Activated CD4-positive, alpha-beta memory T cell treated with anti-CD3 and anti-CD28 coated beads, Interleukin-2, amount 10 ng/mL, durations not matched to agents 7 days and 5 days (primary cell): Measurements from ENCODE around the gene KCNA3. TPM values are rescaled to one million over a fixed set of nuclear protein-coding genes. Genes with fewer than 3 reads are reported as not detected.

Experiments
- CTCF ChIA-PET: fragments of 350-600 bp; sonication (Branson Sonifier 250); formaldehyde crosslinking; loops from one replicate; lab custom pipeline; 2021; ENCODE audit warnings: antibody characterized with exemption, inconsistent platforms; lab: Charles Lee
- POLR2A ChIA-PET: fragments of 350-600 bp; sonication (Branson Sonifier 250); formaldehyde crosslinking; loops from one replicate; lab custom pipeline; 2021; ENCODE audit warnings: antibody characterized with exemption; lab: Charles Lee
- DNase-seq: peaks from one replicate; pipeline ENCODE4 v3.0.0-alpha.2; 2020
- H3K27ac Mint-ChIP-seq: one replicate; pipeline ENCODE4 v1.8.0; 2021; ENCODE audit warnings: mild to moderate bottlenecking, mixed read lengths
- H3K27me3 Mint-ChIP-seq: one replicate; pipeline ENCODE4 v1.8.0; 2021; ENCODE audit warnings: mixed read lengths
- H3K36me3 Mint-ChIP-seq: one replicate; pipeline ENCODE4 v1.8.0; 2021; ENCODE audit warnings: low read depth, mixed read lengths
- H3K4me1 Mint-ChIP-seq: one replicate; pipeline ENCODE4 v1.8.0; 2021; ENCODE audit warnings: mixed read lengths
- H3K4me3 Mint-ChIP-seq: one replicate; pipeline ENCODE4 v1.8.0; 2021; ENCODE audit warnings: mild to moderate bottlenecking, mixed read lengths
- H3K9me3 Mint-ChIP-seq: one replicate; pipeline ENCODE4 v1.8.0; 2021; ENCODE audit warnings: mixed read lengths
- total RNA-seq, 2 experiments: library from RNA; stranded (reverse); gene quantifications; one replicate each; pipeline ENCODE4 v1.2.3, GENCODE V29; 2021

Gene KCNA3
- total RNA-seq, 2 experiments from 2014 or later, result 84.9 to 86.2 TPM

DNA sequence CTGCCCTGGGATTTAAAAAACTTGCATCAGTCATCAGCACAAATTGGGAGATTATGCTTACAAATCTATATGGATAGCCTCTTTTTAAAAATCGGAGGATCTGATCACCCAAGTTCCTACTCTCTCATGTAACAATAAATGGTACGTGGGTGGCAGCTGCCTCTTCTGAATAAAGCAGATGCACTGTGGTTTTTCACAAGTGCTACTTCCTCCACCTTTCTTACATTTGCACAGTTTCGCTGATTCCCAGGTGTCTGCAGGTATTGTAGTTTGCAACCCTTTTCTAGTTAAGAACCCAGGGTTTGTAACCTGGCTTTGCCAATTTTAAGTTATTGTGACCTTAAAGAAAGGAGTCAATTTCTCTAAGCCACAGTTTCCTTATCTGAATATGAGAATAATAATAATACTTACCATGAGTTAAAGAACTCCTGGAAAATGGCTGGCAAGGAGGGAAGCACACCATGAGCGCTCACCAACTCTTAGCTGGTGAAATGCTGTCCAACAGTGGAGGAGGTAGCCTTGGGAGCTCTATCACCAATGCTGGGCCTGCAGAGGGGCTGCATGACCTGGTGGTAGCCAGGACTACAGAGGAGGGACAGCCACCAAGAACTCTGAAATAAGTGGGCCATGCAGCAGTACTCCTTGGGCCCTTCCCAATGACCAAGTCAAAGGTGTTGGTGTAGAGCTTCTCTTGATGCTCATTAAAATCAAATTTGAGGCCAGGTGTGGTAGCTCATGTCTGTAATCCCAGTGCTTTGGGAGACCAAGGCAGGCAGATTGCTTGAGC lies 38.4 kb downstream of the KCNA3 start:
- ChIA-PET CTCF (interaction anchor here (0.8 to 6.5 kb wide), 5 partner anchors 11 to 151 kb away, joined by 3 to 73 read pairs (median 5); no protein-coding TSS in a partner anchor), POLR2A (interaction anchor here (0.8 to 15.0 kb wide), 10 partner anchors 9 to 241 kb away, joined by 3 to 326 read pairs (median 4); partner anchors contain the start of gene KCNA3)
- Mint-ChIP-seq H3K27me3 (no peaks in the 10 kb centered on the region), H3K9me3 (peaks cover 11% of the 10 kb centered on the region), H3K4me1 (peaks cover 81% of the 10 kb centered on the region), H3K27ac (no peak overlapping the region), H3K36me3 (peaks cover 14% of the 10 kb centered on the region), H3K4me3 (peak overlapping the region; percentile 53)
- DNase-seq, result no peak

DNA sequence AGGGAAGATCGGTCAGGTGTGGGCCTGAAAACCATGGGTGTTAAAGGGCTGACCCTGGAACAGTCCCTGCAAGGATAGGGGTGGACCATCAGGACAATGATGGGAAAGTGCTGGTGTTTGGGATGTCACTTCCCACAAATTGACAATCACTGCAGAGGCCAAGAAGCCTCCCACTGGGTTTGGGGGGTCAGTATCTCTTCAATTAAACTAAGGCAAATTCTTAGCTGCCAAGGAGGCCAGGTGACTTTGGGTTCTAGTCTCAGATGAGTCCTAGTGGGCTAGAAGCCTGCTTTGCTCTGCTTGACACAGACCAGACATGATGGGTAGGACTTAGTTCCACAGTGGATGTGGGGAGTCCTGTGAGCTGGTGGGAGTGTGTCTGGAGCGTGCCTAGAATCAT lies 39.3 kb downstream of the KCNA3 start:
- H3K4me1 Mint-ChIP-seq, result peaks cover 76% of the 10 kb centered on the region
- no peak overlapping the region for H3K27ac Mint-ChIP-seq
- H3K27me3 Mint-ChIP-seq, result no peaks in the 10 kb centered on the region
- no peak for DNase-seq
- POLR2A ChIA-PET, result interaction anchor here (1.1 to 15.0 kb wide), 11 partner anchors 8 to 244 kb away, joined by 3 to 326 read pairs (median 5); partner anchors contain the start of genes KCNA2 and KCNA3
- H3K9me3 Mint-ChIP-seq, result peaks cover 8% of the 10 kb centered on the region
- H3K4me3 Mint-ChIP-seq, result peak overlapping the region; percentile 56
- peaks cover 11% of the 10 kb centered on the region for H3K36me3 Mint-ChIP-seq
- CTCF ChIA-PET, result interaction anchor here (0.9 to 6.5 kb wide), 8 partner anchors 12 to 152 kb away, joined by 3 to 73 read pairs (median 4); no protein-coding TSS in a partner anchor

DNA sequence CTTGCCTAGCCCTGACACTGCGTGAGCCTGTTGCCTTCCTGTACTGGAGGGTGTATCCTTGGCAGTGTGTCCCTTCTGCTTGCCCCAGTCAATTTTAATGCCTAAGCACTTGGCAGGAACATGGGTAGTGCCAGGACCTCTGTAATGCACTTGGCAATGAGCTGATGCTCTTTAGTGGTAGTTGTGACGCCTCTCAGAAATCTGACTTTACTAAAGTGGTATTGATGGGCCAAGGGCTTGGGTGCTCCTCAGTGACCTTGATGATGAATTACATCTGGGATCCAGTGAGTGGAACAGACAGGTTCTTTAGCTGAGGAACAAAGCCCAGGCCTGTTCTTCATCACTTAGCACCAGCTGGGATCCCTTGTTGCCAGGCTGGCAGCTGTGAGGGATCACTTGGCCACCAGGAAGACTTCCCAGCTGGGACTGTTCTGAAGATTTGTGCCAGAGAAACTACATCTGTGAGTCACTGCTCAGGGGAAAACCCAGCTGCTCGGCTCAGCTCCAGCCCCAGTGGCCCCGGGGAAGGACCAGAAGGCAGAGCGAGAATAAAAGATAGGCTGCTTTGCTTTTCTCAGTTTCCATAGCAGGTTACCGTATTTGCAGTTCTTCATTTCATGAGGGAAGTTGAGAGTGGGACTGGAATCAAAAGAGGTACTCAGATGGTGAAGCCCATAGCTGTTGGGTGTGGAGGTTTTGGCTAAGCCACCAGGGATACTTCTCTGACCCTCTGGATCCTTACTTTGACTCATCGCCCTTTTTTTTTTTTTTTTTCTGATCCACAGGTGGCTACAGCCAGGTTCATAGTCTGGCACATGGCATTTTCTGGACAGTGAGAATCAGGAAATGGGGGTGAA lies 40.1 kb downstream of the KCNA3 start:
- H3K27me3 Mint-ChIP-seq, result no peaks in the 10 kb centered on the region
- ChIA-PET CTCF (interaction anchor here (0.9 to 6.5 kb wide), 8 partner anchors 13 to 147 kb away, joined by 3 to 73 read pairs (median 5); no protein-coding TSS in a partner anchor), POLR2A (interaction anchor here (1.1 to 15.0 kb wide), 9 partner anchors 7 to 244 kb away, joined by 3 to 326 read pairs (median 11); partner anchors contain the start of genes KCNA2 and KCNA3)
- no peak overlapping the region for H3K27ac Mint-ChIP-seq
- peaks cover 5% of the 10 kb centered on the region for H3K36me3 Mint-ChIP-seq
- peak overlapping the region; percentile 56 for H3K4me3 Mint-ChIP-seq
- DNase-seq, result peak; percentile 75
- peaks cover 69% of the 10 kb centered on the region for H3K4me1 Mint-ChIP-seq
- H3K9me3 Mint-ChIP-seq, result peaks cover 3% of the 10 kb centered on the region

DNA sequence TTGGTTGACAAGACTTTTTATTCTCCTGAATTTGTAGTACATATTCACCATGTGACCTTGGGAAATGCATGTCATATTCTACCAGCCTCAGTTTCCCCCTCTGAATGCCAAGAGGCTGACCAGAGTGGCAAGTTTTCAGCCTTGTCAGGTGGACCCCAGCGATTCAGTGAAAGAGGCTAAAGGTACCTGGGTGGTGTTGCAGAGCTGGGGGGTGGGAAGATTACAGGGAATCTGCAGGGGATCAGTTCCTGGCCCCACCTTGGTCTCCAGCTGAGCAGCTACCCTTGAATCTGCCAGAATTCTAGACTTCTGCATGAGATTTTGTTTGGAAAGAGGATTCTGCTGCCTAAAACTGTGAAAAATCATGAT lies 40.7 kb downstream of the KCNA3 start:
- Mint-ChIP-seq H3K4me3 (peak overlapping the region; percentile 56), H3K27ac (no peak overlapping the region), H3K36me3 (peaks cover 5% of the 10 kb centered on the region), H3K9me3 (no peaks in the 10 kb centered on the region), H3K27me3 (no peaks in the 10 kb centered on the region), H3K4me1 (peaks cover 68% of the 10 kb centered on the region)
- CTCF ChIA-PET, result interaction anchor here (1.1 to 6.5 kb wide), 4 partner anchors 14 to 147 kb away, joined by 4 to 73 read pairs (median 10); no protein-coding TSS in a partner anchor
- POLR2A ChIA-PET, result interaction anchor here (0.8 to 15.0 kb wide), 9 partner anchors 13 to 245 kb away, joined by 3 to 326 read pairs (median 11); partner anchors contain the start of genes KCNA2 and KCNA3
- no peak for DNase-seq

DNA sequence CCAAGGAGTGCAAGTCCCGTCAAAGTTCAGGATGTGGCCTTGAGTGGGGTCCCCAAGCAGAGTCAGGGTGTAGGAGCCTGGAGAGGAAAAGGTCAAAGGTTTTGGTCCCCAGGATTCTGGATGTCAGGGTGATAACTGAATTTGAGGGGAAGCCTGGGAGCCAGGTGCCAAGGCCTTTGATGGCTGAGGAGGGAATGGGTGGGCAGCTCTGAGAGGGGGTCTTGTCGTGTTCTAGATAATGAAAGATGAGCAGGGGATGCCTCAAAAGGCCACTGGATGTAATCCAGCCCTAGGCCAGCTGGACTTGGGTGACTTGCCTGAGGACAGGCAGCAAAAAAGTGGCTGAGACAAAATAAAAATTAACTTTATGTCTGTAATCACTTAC lies 41.1 kb downstream of the KCNA3 start:
- Mint-ChIP-seq H3K36me3 (peaks cover 6% of the 10 kb centered on the region), H3K27ac (no peak overlapping the region), H3K9me3 (no peaks in the 10 kb centered on the region), H3K27me3 (no peaks in the 10 kb centered on the region), H3K4me1 (peaks cover 68% of the 10 kb centered on the region), H3K4me3 (peak overlapping the region; percentile 59)
- ChIA-PET POLR2A (interaction anchor here (0.8 to 15.0 kb wide), 8 partner anchors 14 to 245 kb away, joined by 3 to 326 read pairs (median 20); partner anchors contain the start of gene KCNA3), CTCF (interaction anchor here (1.8 to 6.5 kb wide), 3 partner anchors 14 to 148 kb away, joined by 5 to 73 read pairs (median 16); no protein-coding TSS in a partner anchor)
- no peak for DNase-seq

DNA sequence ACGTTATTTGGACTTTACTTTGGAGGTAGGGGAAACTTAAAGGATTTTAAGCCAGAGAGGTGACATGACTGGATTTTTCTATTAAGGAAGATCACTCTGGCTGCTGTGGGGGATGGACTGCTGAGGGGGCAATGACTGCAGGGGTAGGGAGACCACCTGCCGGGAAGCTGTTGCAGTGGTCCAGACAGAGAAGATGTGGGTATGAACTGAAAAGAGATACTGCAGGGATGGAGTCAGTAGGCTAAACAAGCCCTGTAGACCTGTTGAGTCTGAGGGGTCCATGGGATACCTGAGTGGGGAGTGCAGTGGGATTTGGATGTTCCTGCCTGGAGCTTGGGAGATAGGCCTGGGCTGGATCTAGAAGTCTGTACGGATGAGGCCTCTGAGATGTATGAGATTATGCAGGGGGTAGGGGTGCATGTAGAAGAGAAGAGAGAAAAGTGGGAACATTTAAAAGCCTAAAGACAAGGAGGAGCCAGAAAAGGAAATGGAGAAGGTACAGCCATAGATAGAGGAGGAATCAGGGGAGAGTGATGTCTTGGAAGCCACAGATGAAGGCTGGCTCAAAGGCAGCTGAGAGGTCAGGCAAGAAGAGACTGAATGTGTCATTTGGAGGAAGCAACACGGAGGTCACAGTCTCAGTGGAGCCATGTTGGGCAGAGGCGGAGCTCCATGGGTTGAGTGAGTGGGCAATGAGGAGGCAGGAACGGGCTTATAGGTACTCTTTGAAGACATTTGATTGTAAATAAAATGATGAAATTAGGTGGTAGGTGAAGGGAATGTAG lies 42.7 kb downstream of the KCNA3 start:
- no peak overlapping the region for H3K27ac Mint-ChIP-seq
- DNase-seq, result no peak

DNA sequence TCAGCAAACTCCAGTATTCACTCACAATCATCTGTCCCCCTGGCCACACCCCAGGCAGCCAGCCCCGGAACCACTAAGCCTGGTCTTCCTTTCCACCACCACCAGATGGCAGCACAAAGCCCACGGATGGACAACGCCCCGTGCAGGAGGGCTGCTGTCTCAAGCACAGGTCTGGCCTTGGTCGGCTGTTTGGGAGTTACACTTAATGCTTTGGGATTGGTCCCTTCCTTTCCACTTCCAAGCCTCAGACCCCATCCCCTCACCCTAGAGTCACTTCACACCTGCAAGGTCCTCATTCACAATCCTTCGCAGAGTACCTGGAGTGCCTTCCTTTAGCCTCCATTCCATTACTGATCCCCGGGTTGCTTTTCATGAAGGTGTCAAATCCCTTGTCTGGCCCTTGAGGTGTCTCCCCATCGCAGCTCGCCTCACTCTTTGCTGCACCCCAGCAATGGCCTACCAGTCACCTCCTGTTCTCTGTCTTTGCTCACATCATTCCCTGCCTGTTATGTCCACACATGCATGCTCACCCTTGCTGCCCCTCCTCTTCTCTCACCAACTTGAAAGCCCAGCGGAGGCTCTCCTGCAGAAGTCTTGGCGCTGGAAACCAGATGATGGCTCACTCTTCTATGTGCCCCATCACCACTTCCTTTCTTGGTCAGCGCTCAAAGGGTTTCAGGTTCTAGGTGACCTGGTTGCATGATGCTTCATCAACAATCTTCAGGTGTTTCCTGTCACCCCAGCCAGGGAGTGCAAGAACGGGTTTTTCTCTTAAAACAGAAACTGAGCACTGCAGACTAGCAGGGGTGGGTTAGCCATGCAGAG lies 43.7 kb downstream of the KCNA3 start:
- H3K27me3 Mint-ChIP-seq, result no peaks in the 10 kb centered on the region
- POLR2A ChIA-PET, result interaction anchor here (0.8 to 15.0 kb wide), 13 partner anchors 8 to 243 kb away, joined by 3 to 326 read pairs (median 5); partner anchors contain the start of genes CD53 and KCNA3
- DNase-seq, result peak; percentile 92
- no peaks in the 10 kb centered on the region for H3K9me3 Mint-ChIP-seq
- peaks cover 28% of the 10 kb centered on the region for H3K36me3 Mint-ChIP-seq
- H3K27ac Mint-ChIP-seq, result no peak overlapping the region
- CTCF ChIA-PET, result interaction anchor here (0.8 to 4.6 kb wide), 12 partner anchors 8 to 361 kb away, joined by 3 to 48 read pairs (median 3); no protein-coding TSS in a partner anchor
- H3K4me3 Mint-ChIP-seq, result no peak overlapping the region
- peaks cover 68% of the 10 kb centered on the region for H3K4me1 Mint-ChIP-seq

More for the DNA sequence above, 42.7 kb downstream of the KCNA3 start:
- Mint-ChIP-seq H3K4me1 (peaks cover 68% of the 10 kb centered on the region), H3K27me3 (no peaks in the 10 kb centered on the region), H3K9me3 (no peaks in the 10 kb centered on the region), H3K4me3 (no peak overlapping the region), H3K36me3 (peaks cover 20% of the 10 kb centered on the region)
- POLR2A ChIA-PET, result interaction anchor here (0.8 to 15.0 kb wide), 12 partner anchors 9 to 242 kb away, joined by 3 to 326 read pairs (median 4); partner anchors contain the start of genes CD53 and KCNA3
- CTCF ChIA-PET, result interaction anchor here (0.8 to 4.6 kb wide), 6 partner anchors 12 to 149 kb away, joined by 3 to 48 read pairs (median 10); no protein-coding TSS in a partner anchor

DNA sequence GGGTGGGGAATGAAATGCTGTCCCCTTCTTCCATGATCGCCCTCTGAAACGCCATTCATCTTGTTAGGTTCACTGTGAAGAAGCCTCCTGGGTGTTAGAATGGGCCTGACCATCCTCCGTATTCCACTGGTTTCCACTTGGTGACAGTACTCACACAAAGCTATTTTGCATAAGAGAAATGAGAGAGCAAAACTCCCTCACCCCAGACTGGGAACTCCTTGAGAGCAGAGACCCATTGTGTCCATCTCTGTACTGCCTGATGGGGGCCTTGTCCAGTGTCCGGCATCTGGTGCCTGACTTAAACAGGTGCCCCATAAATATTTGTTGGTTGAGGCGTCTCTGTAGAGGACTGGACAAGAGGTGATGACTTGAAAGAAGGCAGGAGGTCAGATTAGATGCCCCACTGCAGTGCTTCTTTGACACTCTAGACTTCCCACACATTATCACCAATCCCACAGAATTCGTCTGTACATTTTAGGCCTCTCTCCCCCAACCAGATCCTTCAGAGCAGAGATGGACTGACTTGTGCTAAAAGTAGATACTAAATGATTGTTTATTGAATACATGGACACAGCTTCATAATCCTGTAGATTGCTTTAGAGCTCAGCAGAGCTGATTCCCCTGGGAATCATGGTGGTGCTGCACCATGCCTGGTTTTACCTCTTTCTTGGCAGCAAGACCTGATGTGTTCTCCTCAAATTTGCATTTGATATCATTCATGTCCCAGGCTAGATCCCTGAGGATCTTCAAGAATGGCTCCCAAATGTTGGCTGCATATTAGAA lies 46.2 kb downstream of the KCNA3 start:
- DNase-seq, result no peak
- Mint-ChIP-seq H3K4me3 (no peak overlapping the region), H3K27me3 (no peaks in the 10 kb centered on the region), H3K9me3 (peaks cover 2% of the 10 kb centered on the region), H3K36me3 (peaks cover 44% of the 10 kb centered on the region), H3K4me1 (peaks cover 53% of the 10 kb centered on the region), H3K27ac (peak overlapping the region; percentile 43)
- ChIA-PET POLR2A (interaction anchor here (4.1 to 15.0 kb wide), 4 partner anchors 9 to 46 kb away, joined by 32 to 326 read pairs (median 130); partner anchors contain the start of gene KCNA3), CTCF (interaction anchor here (3.8 to 4.6 kb wide), 4 partner anchors 9 to 153 kb away, joined by 18 to 48 read pairs (median 34); no protein-coding TSS in a partner anchor)

DNA sequence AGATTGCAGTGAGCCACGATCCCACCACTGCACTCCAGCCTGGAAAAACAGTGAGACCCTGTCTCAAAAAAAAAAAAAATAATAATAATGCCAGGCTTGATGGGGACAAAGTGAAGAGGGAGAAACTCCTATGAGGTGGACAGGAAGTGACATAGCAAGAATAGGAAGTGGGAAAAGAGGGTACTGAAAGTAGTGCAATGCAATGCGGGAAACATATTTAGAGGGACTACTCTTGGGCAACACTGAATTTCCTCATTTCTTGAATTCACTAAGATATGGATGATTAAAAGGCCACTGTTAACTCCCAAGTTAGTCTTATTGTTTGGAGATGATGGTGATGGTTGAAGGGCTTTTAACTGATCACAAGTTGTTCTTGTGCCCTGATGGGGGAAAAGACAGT lies 47.0 kb downstream of the KCNA3 start:
- H3K9me3 Mint-ChIP-seq, result peaks cover 5% of the 10 kb centered on the region
- peaks cover 51% of the 10 kb centered on the region for H3K36me3 Mint-ChIP-seq
- H3K4me3 Mint-ChIP-seq, result no peak overlapping the region
- POLR2A ChIA-PET, result interaction anchor here (0.9 to 15.0 kb wide), 4 partner anchors 8 to 47 kb away, joined by 3 to 326 read pairs (median 130); partner anchors contain the start of gene KCNA3
- peaks cover 46% of the 10 kb centered on the region for H3K4me1 Mint-ChIP-seq
- no peak for DNase-seq
- H3K27me3 Mint-ChIP-seq, result no peaks in the 10 kb centered on the region
- CTCF ChIA-PET, result interaction anchor here (3.8 kb wide), 1 partner anchor 137 kb away, joined by 26 read pairs; no protein-coding TSS in a partner anchor
- no peak overlapping the region for H3K27ac Mint-ChIP-seq

DNA sequence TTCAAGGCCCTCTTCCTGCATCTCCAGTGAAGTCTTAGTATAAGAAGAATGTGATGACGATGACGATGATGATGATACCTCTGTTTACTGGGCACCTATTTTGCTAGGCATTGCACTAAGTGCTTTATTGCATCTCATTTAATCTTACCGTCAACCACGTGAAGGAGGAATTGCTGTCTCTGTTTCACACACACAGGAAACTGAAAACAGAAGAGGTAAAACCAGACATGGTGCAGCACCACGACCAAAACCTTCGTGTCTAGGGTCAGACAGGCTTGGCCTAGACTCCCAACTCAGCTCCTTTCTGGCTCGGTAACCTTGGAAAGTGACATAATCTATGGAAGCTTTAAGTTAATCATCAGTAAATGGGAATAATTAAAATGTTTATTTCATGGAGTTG lies 47.9 kb downstream of the KCNA3 start:
- Mint-ChIP-seq H3K27ac (peak overlapping the region; percentile 57), H3K27me3 (no peaks in the 10 kb centered on the region), H3K4me1 (peaks cover 46% of the 10 kb centered on the region), H3K36me3 (peaks cover 52% of the 10 kb centered on the region), H3K4me3 (no peak overlapping the region), H3K9me3 (peaks cover 6% of the 10 kb centered on the region)
- DNase-seq, result no peak
- POLR2A ChIA-PET, result interaction anchor here (0.9 to 15.0 kb wide), 4 partner anchors 9 to 48 kb away, joined by 3 to 326 read pairs (median 106); partner anchors contain the start of gene KCNA3
- CTCF ChIA-PET, result interaction anchor here (1.0 to 1.8 kb wide), 2 partner anchors 42 to 139 kb away, joined by 4 to 5 read pairs; no protein-coding TSS in a partner anchor
